ENCODE data around the gene TEC. TPM values are rescaled to one million over a fixed set of nuclear protein-coding genes. Genes with fewer than 3 reads are reported as not detected.

Gene TEC
- total and polyA plus RNA-seq, 2 of the 8 experiments (the other 6 are each of a cell fraction or from before 2014, with no cell fraction given) = 0.73 to 1.8 TPM

GRCh38 chr4:48139691-48140090, 129.9 kb downstream of the TEC start (continued):
- no peak for TF ChIP-seq RNF2 (IDR thresholded peaks at IDR 0.05; ENCODE audit: borderline replicate concordance, low read depth, low read length, missing control alignments, poor library complexity, severe bottlenecking)
- TF ChIP-seq GABPA (IDR thresholded peaks at IDR 0.05; ENCODE audit: borderline replicate concordance, insufficient read depth, low read length) = no peak
- no peak for TF ChIP-seq SAP30 (IDR thresholded peaks at IDR 0.05; ENCODE audit: insufficient read depth, insufficient replicate concordance, low read length)
- TF ChIP-seq BACH1 (IDR thresholded peaks at IDR 0.05; ENCODE audit: low read length) = no peak
- no peak for TF ChIP-seq EGR1 (IDR thresholded peaks at IDR 0.05; ENCODE audit: borderline replicate concordance, low read depth, low read length)
- TF ChIP-seq RBBP5 (IDR thresholded peaks at IDR 0.05; ENCODE audit: borderline replicate concordance, low read depth, low read length) = no peak
- TF ChIP-seq SP4 (IDR thresholded peaks at IDR 0.05; ENCODE audit: low read length) = no peak

Measured in H1 (cell line).